Measurements from ENCODE around the gene SOS2. TPM values are rescaled to one million over a fixed set of nuclear protein-coding genes. Genes with fewer than 3 reads are reported as not detected.

Gene SOS2
- total RNA-seq, 4 donors from 2014 or later: 43.4 to 69.9 (median 57.9) TPM

DNA sequence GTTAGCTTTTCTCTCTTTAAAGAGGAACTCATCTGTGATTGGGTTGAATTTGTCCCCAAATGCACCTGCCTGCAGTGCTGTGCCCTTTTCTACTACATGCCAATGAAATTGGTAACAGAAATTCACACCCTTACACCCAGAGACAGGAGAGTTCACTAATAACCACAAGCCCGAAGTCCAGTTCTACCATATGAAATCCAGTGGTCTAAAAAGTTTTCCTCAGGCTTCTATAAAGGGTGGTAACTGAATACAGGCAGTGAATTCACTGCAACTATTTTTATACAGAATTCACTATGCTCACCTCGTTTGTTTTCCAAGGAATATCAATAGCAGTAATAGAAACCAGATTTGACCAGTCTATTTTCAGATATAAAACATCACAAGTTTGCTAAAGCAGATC, 31.5 kb upstream of the SOS2 start:
- H3K4me1 ChIP-seq: no peaks in the 10 kb centered on the region
- TF ChIP-seq, protein P1, sequence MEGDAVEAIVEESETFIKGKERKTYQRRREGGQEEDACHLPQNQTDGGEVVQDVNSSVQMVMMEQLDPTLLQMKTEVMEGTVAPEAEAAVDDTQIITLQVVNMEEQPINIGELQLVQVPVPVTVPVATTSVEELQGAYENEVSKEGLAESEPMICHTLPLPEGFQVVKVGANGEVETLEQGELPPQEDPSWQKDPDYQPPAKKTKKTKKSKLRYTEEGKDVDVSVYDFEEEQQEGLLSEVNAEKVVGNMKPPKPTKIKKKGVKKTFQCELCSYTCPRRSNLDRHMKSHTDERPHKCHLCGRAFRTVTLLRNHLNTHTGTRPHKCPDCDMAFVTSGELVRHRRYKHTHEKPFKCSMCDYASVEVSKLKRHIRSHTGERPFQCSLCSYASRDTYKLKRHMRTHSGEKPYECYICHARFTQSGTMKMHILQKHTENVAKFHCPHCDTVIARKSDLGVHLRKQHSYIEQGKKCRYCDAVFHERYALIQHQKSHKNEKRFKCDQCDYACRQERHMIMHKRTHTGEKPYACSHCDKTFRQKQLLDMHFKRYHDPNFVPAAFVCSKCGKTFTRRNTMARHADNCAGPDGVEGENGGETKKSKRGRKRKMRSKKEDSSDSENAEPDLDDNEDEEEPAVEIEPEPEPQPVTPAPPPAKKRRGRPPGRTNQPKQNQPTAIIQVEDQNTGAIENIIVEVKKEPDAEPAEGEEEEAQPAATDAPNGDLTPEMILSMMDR (IDR thresholded peaks at IDR 0.05): no peak
- no peak for TF ChIP-seq POLR2A (IDR thresholded peaks at IDR 0.05)
- no peaks in the 10 kb centered on the region for H3K36me3 ChIP-seq
- 82 to 88% methylated on average over 2 of the region's 2 CpGs for WGBS, 2 donors
- H3K27me3 ChIP-seq: no peaks in the 10 kb centered on the region
- intact Hi-C loops (cut with DNase I): no loop called here
- no peaks in the 10 kb centered on the region for H3K9me3 ChIP-seq
- no peak overlapping the region for H3K27ac ChIP-seq
- DNase-seq: no peak
- H3K4me3 ChIP-seq (replicated peaks in 1 of 3): no peak overlapping the region

DNA sequence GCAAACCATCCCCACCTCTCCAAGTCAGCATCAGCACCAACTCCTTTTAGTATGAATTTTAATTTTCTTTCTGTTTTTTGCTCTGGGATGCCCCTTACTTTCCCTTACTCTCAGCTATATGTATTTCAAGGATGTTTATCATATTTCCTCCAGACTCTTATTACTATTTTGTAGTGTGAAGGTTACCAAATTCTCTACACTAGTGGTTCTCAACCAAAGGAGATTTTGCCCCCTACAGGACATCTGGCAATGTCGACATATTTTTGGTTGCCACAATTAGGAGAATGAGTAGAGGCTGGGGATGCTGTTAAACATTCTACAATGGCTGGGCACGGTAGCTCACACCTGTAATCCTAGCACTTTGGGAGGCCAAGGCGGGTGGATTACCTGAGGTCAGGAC, 29.1 kb upstream of the SOS2 start:
- H3K9me3 ChIP-seq: no peaks in the 10 kb centered on the region
- DNase-seq: no peak
- H3K27ac ChIP-seq: no peak overlapping the region
- no peak for TF ChIP-seq POLR2A (IDR thresholded peaks at IDR 0.05)
- TF ChIP-seq, protein P1 (IDR thresholded peaks at IDR 0.05): peak in 3 of 6 experiments; percentile 33 to 42 (median 36)
- no peaks in the 10 kb centered on the region for H3K36me3 ChIP-seq
- intact Hi-C loops (cut with DNase I): no loop called here
- H3K27me3 ChIP-seq: no peaks in the 10 kb centered on the region
- WGBS, 2 donors: 46 to 55% methylated on average over 3 of the region's 3 CpGs
- H3K4me3 ChIP-seq (replicated peaks in 1 of 3): no peak overlapping the region
- H3K4me1 ChIP-seq: no peaks in the 10 kb centered on the region

DNA sequence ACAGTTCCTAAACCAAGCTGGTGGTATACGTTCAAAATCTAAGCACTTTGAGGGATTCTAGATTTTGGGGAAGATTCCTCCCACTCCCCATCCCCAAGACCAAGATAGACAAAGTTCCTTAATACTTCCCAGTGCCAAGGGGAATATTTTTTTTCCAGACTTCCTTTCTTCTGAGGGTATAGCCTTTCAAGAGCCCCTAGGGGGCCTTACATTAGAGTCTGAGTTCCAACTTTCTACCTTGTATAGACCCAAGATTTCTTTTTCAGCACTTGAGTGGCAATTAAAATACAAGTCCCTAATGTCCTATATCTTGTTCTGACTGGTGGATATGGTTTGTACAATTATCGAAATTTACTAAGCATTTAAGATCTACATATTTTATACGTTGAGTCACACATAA, 28.7 kb upstream of the SOS2 start:
- WGBS, 2 donors: 88% methylated on average over 3 of the region's 3 CpGs

DNA sequence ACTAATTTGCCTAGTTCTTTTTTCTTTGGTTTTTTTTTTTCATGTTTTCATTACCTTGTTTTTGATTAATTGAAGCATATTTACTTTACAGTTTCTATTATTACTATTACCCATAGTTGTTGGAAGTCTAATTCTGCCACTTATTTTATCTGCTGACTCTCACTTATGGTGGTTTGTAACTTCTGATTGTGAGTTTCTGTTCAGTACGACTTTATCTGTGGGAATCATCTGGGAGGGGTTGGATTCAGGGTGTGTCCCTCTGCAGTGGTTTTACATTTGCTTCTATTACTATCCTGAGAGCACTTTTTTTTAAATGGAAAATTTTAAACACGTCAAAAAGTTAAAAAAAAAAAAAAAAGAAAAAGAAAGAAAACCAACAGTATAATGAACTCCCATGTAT, 26.4 kb upstream of the SOS2 start:
- Histone ChIP-seq H3K4me1 (no peaks in the 10 kb centered on the region), H3K9me3 (no peaks in the 10 kb centered on the region), H3K27me3 (no peaks in the 10 kb centered on the region), H3K27ac (no peak overlapping the region), H3K4me3 (replicated peaks in 1 of 3) (no peak overlapping the region), H3K36me3 (no peaks in the 10 kb centered on the region)
- WGBS, 2 donors: 55 to 71% methylated on average over 2 of the region's 2 CpGs
- DNase-seq: no peak
- intact Hi-C loops (cut with DNase I): no loop called here
- TF ChIP-seq, protein P1 (IDR thresholded peaks at IDR 0.05): no peak
- no peak for TF ChIP-seq POLR2A (IDR thresholded peaks at IDR 0.05)

More for the DNA sequence above, 28.7 kb upstream of the SOS2 start:
- TF ChIP-seq POLR2A (IDR thresholded peaks at IDR 0.05): no peak
- TF ChIP-seq, protein P1 (IDR thresholded peaks at IDR 0.05): no peak
- no peaks in the 10 kb centered on the region for H3K36me3 ChIP-seq
- DNase-seq: no peak
- intact Hi-C loops (cut with DNase I): no loop called here
- H3K9me3 ChIP-seq: no peaks in the 10 kb centered on the region
- no peaks in the 10 kb centered on the region for H3K27me3 ChIP-seq
- H3K27ac ChIP-seq: no peak overlapping the region
- no peaks in the 10 kb centered on the region for H3K4me1 ChIP-seq
- no peak overlapping the region for H3K4me3 ChIP-seq (replicated peaks in 1 of 3)

DNA sequence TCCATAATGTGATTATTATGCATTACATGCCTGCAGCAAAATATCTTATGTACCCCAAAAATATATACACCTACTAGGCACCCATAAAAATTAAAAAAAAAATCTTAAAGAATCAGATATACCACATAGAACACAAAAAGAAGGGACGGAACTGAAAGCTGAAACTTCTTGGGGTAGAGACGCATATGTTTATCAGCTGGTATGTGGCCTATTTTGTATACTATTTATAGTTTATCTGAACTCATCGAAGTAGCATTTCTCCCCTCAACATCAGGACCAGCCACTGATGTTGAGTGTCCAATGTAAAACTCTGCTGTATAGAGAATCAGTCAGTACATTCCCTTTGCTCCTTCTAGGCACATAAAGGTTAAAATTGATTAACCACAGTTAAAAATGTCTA, 22.9 kb upstream of the SOS2 start:
- H3K9me3 ChIP-seq: no peaks in the 10 kb centered on the region
- no peaks in the 10 kb centered on the region for H3K27me3 ChIP-seq
- WGBS, 2 donors: 94 to 95% methylated on average over 3 of the region's 3 CpGs
- intact Hi-C loops (cut with DNase I): no loop called here
- H3K4me3 ChIP-seq (replicated peaks in 1 of 3): no peak overlapping the region
- DNase-seq: no peak
- H3K27ac ChIP-seq: no peak overlapping the region
- H3K4me1 ChIP-seq: peaks cover 0 to 10% of the 10 kb centered on the region in 2 donors
- TF ChIP-seq, protein P1 (IDR thresholded peaks at IDR 0.05): no peak
- TF ChIP-seq POLR2A (IDR thresholded peaks at IDR 0.05): no peak
- H3K36me3 ChIP-seq: no peaks in the 10 kb centered on the region
